ENCODE results near the gene CTU2. TPM values are rescaled to one million over a fixed set of nuclear protein-coding genes. Genes with fewer than 3 reads are reported as not detected.

Gene CTU2
- total RNA-seq, 1 donor from 2014 or later, result 33.6 TPM

- DNase-seq (ENCODE audit: low read depth, low spot score), result no peak
These were observed 54.3 kb downstream of the CTU2 start for GRCh38 chr16:88760424-88761142.

- DNase-seq (ENCODE audit: low read depth, low spot score), result no peak
These were observed 54.8 kb downstream of the CTU2 start for GRCh38 chr16:88761143-88761534.

GRCh38 chr16:88761830-88762229 is 55.5 kb downstream of the CTU2 start:
- DNase-seq (ENCODE audit: low read depth, low spot score), result no peak

DNA sequence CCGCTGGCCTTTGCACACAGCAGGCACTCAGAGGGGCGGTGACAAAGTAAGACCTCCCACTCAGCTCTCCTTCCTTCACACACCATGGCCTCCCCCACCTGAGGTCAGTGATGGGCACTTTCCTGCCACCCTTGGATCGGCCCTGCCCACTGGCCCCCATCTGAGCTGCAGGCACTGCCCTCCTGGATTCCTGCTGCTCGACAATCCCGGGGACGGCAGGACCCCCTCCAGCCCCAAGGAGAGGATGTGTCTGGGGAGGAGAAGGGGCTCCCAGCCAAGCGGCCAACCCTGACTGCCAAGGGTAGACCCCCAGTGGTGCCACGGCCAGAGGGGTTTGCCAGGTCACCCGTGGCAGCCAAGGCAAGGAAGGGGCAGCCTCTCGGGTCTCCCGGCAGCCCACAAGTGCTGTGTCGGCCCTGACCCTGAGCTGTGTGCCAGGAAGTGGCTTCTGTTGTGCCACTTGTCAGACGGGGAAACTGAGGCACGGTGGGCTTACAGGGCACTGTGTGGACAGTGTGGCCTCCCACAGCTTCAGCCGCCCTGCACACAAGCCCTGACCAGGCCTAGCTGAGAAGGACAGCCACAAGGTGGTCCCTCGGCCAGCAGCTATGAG is 56.1 kb downstream of the CTU2 start:
- DNase-seq (ENCODE audit: low read depth, low spot score), result no peak

GRCh38 chr16:88762941-88763340 is 56.6 kb downstream of the CTU2 start:
- DNase-seq (ENCODE audit: low read depth, low spot score), result no peak

DNA sequence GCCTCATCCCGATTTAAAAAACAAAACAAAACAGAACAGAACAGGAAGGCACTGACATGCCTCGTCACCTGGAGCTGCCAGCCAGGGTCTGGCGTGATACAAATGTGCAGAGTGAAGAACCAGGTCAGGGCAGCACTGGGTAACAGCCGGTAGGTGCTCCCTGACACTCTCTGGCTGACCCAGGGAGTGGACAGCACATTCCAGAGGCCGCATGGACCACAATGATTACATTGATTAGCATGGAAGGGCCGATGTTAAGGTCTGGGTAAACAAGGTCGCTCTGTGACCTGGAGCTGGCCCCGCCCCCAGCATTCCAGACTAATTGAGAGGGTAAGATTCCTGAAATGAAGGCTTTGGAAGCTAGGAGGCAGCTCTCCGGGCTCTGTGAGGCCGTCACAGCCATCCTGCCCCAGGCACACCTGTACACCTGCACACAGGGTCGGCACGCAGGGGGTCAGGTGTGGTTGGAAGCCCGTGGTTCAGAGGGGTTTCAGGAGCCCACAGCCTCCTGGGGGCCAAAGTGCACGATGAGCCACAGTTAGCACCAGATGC is 57.3 kb downstream of the CTU2 start:
- DNase-seq (ENCODE audit: low read depth, low spot score), result no peak

DNA sequence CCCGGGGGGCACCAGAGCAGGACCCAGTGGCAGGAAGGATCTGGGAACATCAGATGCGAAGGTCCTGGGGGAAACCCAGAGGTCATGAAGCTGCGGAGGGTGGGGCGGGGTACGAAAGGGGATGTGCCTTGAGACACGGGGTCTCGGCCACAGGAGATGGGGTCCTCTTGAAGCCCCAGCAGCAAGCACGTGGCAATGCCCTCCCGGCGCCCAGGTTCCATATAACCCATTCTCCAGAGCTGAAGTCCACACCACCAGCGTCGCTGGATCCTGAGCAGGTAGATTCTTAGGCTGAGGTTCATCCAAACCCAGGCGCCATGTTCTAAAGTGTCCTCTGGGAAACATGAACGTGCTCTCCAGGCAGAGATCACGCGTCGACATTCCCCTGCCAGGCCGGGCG is 57.8 kb downstream of the CTU2 start:
- DNase-seq (ENCODE audit: low read depth, low spot score), result no peak

DNA sequence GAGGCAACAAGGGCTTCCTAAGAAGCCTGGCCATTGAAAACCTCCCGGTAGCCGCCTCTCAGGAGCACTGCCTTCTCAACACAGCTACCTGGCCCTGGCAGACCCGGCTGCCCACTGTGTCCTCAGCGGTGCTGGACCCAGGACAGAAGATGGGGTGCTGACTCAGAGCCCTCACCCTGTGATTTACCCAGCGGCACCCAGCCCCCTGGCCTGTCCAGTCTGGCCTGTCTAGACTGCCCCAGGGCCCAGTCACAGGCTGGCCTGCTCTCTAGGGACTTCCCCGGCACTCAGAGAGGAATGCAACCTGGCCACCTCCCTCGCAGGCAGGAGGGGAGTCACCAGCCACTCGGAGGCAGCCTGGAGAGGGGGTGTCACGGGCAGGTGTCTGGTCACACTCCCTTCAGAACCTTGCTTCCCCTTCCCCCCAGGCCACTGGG is 58.6 kb downstream of the CTU2 start:
- no peak for DNase-seq (ENCODE audit: low read depth, low spot score)

Other genes starting within 250 kb of the CTU2 start
- 11.1 and 15.4 TPM in 2 replicates for gene ZC3H18, start 136.1 kb upstream of the CTU2 start, total RNA-seq
- gene IL17C, start 67.9 kb upstream of the CTU2 start, total RNA-seq, result not detected in 2 replicates
- 20.8 and 34.5 TPM in 2 replicates for gene CYBA, start 55.5 kb upstream of the CTU2 start, total RNA-seq
- gene MVD, start 43.4 kb upstream of the CTU2 start, total RNA-seq, result 67.3 and 78.5 TPM in 2 replicates
- gene SNAI3, start 20.0 kb upstream of the CTU2 start, total RNA-seq, result 0.14 and 0.33 TPM in 2 replicates
- 13.4 and 20.8 TPM in 2 replicates for gene RNF166, start 95 bp upstream of the CTU2 start, total RNA-seq
- 254 and 312 TPM in 2 replicates for gene PIEZO1, start 78.7 kb downstream of the CTU2 start, total RNA-seq
- gene CDT1, start 97.3 kb downstream of the CTU2 start, total RNA-seq, result 9.4 and 9.9 TPM in 2 replicates
- gene APRT, start 105.4 kb downstream of the CTU2 start, total RNA-seq, result 104 and 142 TPM in 2 replicates
- gene GALNS, start 150.4 kb downstream of the CTU2 start, total RNA-seq, result 16.8 and 21.9 TPM in 2 replicates
- 44.6 and 62.0 TPM in 2 replicates for gene TRAPPC2L, start 150.6 kb downstream of the CTU2 start, total RNA-seq
- not detected in 2 replicates for gene PABPN1L, start 160.2 kb downstream of the CTU2 start, total RNA-seq